GM23338 (cell line): Measurements from ENCODE around the gene SYNPO2. TPM values are rescaled to one million over a fixed set of nuclear protein-coding genes. Genes with fewer than 3 reads are reported as not detected.

Source experiments
- ATAC-seq: fragments of 200-7000 bp; cut with Tn5 transposase; 3 replicates; pipeline ENCODE4 v1.9.1; 2020
- DNase-seq: peaks from one replicate; pipeline ENCODE4 v3.0.0-alpha.2; 2015; ENCODE audit warnings: low spot score
- H2AFZ ChIP-seq: fragments of 200-600 bp; sonication (generic); 2 replicates; pipeline ENCODE4 v1.8.0; 2016; ENCODE audit warnings: antibody characterized with exemption, mild to moderate bottlenecking, moderate library complexity
- H3F3A ChIP-seq: fragments of 200-600 bp; sonication (generic); replicated peaks from 2 replicates; pipeline ENCODE4 v1.8.0; 2017; ENCODE audit warnings: antibody characterized with exemption, mixed run types, low read depth
- H3K27ac ChIP-seq: fragments of 200-600 bp; sonication (generic); 2 replicates; pipeline ENCODE4 v1.6.1; 2016; ENCODE audit warnings: low read depth
- H3K27me3 ChIP-seq: fragments of 200-600 bp; sonication (generic); 2 replicates; pipeline ENCODE4 v1.8.0; 2016; ENCODE audit warnings: mild to moderate bottlenecking, mixed run types, moderate library complexity; ENCODE audit not compliant: insufficient read depth
- H3K36me3 ChIP-seq: fragments of 200-600 bp; sonication (generic); 2 replicates; pipeline ENCODE4 v1.8.0; 2016; ENCODE audit warnings: mild to moderate bottlenecking; ENCODE audit not compliant: insufficient read depth
- H3K4me1 ChIP-seq: fragments of 200-600 bp; sonication (generic); 2 replicates; pipeline ENCODE4 v1.8.0; 2016; ENCODE audit warnings: mild to moderate bottlenecking, moderate library complexity; ENCODE audit not compliant: insufficient read depth
- H3K4me2 ChIP-seq: fragments of 200-600 bp; sonication (generic); 2 replicates; pipeline ENCODE4 v1.7.1; 2017; ENCODE audit warnings: mixed run types
- H3K4me3 ChIP-seq: fragments of 200-600 bp; sonication (generic); 2 replicates; pipeline ENCODE4 v1.6.1; 2016; ENCODE audit warnings: mixed run types
- H3K79me2 ChIP-seq: fragments of 200-600 bp; sonication (generic); replicated peaks from 2 replicates; pipeline ENCODE4 v1.8.0; 2017; ENCODE audit warnings: mild to moderate bottlenecking; ENCODE audit not compliant: insufficient read depth
- H3K9me2 ChIP-seq: fragments of 200-600 bp; sonication (generic); 2 replicates; pipeline ENCODE4 v1.8.0; 2017; ENCODE audit not compliant: insufficient read depth
- H4K20me1 ChIP-seq: fragments of 200-600 bp; sonication (generic); replicated peaks from 2 replicates; pipeline ENCODE4 v1.8.0; 2017; ENCODE audit warnings: mild to moderate bottlenecking; ENCODE audit not compliant: insufficient read depth
- H3K27ac Mint-ChIP-seq: 2 replicates; pipeline ENCODE4 v1.8.0; 2020; ENCODE audit warnings: inconsistent platforms, mild to moderate bottlenecking, moderate library complexity, mixed read lengths
- H3K27me3 Mint-ChIP-seq: 3 replicates; pipeline ENCODE4 v1.8.0; 2022; ENCODE audit warnings: low read depth, mild to moderate bottlenecking, moderate library complexity, mixed read lengths, inconsistent platforms; ENCODE audit not compliant: insufficient read depth, poor library complexity
- H3K36me3 Mint-ChIP-seq: 3 replicates; pipeline ENCODE4 v1.8.0; 2021; ENCODE audit warnings: low read depth, mild to moderate bottlenecking, inconsistent platforms, moderate library complexity, mixed read lengths
- H3K4me1 Mint-ChIP-seq: 3 replicates; pipeline ENCODE4 v1.8.0; 2020; ENCODE audit warnings: mild to moderate bottlenecking, inconsistent platforms, mixed read lengths
- H3K4me3 Mint-ChIP-seq: 3 replicates; pipeline ENCODE4 v1.8.0; 2021; ENCODE audit warnings: moderate library complexity, mild to moderate bottlenecking, inconsistent platforms, mixed read lengths
- H3K9me3 Mint-ChIP-seq: 3 replicates; pipeline ENCODE4 v1.8.0; 2020; ENCODE audit warnings: moderate library complexity, mild to moderate bottlenecking, inconsistent platforms, mixed read lengths
- EZH2 ChIP-seq: fragments of 200-600 bp; sonication (generic); IDR thresholded peaks from one replicate; pipeline ENCODE4 v1.8.0; 2017; ENCODE audit warnings: antibody characterized with exemption, mild to moderate bottlenecking, low read depth; ENCODE audit not compliant: unreplicated experiment
- EZH2phosphoT487 ChIP-seq: fragments of 200-600 bp; sonication (generic); IDR thresholded peaks from one replicate; pipeline ENCODE4 v1.8.1; 2018; ENCODE audit warnings: antibody characterized with exemption; ENCODE audit not compliant: unreplicated experiment
- JUNB ChIP-seq: IDR thresholded peaks from one replicate; pipeline ENCODE4 v1.6.1; 2016; ENCODE audit warnings: antibody characterized with exemption; ENCODE audit not compliant: unreplicated experiment
- NANOG ChIP-seq: IDR thresholded peaks from 2 replicates; pipeline ENCODE4 v1.6.1; 2016; ENCODE audit warnings: antibody characterized with exemption, borderline replicate concordance
- POLR2AphosphoS5 ChIP-seq: IDR thresholded peaks from 2 replicates; pipeline ENCODE4 v1.6.1; 2016; ENCODE audit warnings: antibody characterized with exemption, low read depth
- STAT1 ChIP-seq: IDR thresholded peaks from one replicate; pipeline ENCODE4 v1.6.1; 2016; ENCODE audit warnings: antibody characterized with exemption; ENCODE audit not compliant: unreplicated experiment
- ZNF114 ChIP-seq: fragments of 250-450 bp; sonication (Bioruptor Pico); IDR thresholded peaks from 2 replicates; pipeline ENCODE4 v1.5.0; 2020; ENCODE audit warnings: mild to moderate bottlenecking, moderate library complexity
- ZNF331 ChIP-seq: fragments of 250-450 bp; sonication (Bioruptor Pico); IDR thresholded peaks from 2 replicates; pipeline ENCODE4 v1.5.0; 2020; ENCODE audit warnings: low read depth, mild to moderate bottlenecking, moderate library complexity
- polyA plus RNA-seq: library from polyadenylated mRNA; unstranded; fragments of >200 nt; fragmentation: Nextera tagmentation; extraction: Ambion mirVana; gene quantifications from 2 replicates; pipeline ENCODE4 v1.2.1, GENCODE V29; 2016
- total RNA-seq: library from RNA; depleted of rRNA; stranded (reverse); fragments of >200 nt; shearing (Covaris generic); gene quantifications from 2 replicates; pipeline ENCODE4 v1.2.3, GENCODE V29; 2014
- TF ChIP-seq, protein P1 (sequence below): IDR thresholded peaks from 2 replicates; pipeline ENCODE4 v1.6.1; 2016; ENCODE audit warnings: antibody characterized with exemption
- TF ChIP-seq, protein P2 (sequence below): IDR thresholded peaks from one replicate; pipeline ENCODE4 v1.6.1; 2018; ENCODE audit warnings: antibody characterized with exemption; ENCODE audit not compliant: unreplicated experiment

Gene SYNPO2
- total and polyA plus RNA-seq, 2 experiments from 2014 or later, result 2.1 to 3.4 TPM

DNA sequence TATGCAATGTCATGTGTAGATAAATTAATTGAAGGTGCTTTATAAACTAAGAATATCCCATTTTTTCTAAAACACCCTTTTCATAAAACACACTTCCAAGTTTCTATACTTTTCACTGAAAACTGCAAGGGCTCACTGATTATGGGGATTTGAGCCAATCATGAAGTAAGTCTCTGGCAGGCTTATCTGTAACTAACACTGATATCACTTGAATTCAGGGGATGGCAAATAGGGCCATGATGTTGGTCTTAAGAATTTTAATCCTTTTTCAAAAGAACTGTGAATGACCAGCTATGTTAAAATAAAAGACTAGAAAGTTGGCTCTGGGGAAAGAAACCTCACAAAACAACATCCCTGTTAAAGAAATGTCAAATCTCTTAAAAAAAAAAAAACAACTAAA is 39.8 kb upstream of the SYNPO2 start (continued):
- TF ChIP-seq EZH2 (no peak), POLR2AphosphoS5 (no peak), JUNB (no peak), ZNF114 (CRISPR knock-in tag) (no peak), EZH2phosphoT487 (no peak), STAT1 (no peak), ZNF331 (CRISPR knock-in tag) (no peak), NANOG (no peak)
- TF ChIP-seq, protein P1, sequence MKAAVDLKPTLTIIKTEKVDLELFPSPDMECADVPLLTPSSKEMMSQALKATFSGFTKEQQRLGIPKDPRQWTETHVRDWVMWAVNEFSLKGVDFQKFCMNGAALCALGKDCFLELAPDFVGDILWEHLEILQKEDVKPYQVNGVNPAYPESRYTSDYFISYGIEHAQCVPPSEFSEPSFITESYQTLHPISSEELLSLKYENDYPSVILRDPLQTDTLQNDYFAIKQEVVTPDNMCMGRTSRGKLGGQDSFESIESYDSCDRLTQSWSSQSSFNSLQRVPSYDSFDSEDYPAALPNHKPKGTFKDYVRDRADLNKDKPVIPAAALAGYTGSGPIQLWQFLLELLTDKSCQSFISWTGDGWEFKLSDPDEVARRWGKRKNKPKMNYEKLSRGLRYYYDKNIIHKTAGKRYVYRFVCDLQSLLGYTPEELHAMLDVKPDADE, result no peak
- TF ChIP-seq, protein P2, sequence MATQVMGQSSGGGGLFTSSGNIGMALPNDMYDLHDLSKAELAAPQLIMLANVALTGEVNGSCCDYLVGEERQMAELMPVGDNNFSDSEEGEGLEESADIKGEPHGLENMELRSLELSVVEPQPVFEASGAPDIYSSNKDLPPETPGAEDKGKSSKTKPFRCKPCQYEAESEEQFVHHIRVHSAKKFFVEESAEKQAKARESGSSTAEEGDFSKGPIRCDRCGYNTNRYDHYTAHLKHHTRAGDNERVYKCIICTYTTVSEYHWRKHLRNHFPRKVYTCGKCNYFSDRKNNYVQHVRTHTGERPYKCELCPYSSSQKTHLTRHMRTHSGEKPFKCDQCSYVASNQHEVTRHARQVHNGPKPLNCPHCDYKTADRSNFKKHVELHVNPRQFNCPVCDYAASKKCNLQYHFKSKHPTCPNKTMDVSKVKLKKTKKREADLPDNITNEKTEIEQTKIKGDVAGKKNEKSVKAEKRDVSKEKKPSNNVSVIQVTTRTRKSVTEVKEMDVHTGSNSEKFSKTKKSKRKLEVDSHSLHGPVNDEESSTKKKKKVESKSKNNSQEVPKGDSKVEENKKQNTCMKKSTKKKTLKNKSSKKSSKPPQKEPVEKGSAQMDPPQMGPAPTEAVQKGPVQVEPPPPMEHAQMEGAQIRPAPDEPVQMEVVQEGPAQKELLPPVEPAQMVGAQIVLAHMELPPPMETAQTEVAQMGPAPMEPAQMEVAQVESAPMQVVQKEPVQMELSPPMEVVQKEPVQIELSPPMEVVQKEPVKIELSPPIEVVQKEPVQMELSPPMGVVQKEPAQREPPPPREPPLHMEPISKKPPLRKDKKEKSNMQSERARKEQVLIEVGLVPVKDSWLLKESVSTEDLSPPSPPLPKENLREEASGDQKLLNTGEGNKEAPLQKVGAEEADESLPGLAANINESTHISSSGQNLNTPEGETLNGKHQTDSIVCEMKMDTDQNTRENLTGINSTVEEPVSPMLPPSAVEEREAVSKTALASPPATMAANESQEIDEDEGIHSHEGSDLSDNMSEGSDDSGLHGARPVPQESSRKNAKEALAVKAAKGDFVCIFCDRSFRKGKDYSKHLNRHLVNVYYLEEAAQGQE, result no peak

DNA sequence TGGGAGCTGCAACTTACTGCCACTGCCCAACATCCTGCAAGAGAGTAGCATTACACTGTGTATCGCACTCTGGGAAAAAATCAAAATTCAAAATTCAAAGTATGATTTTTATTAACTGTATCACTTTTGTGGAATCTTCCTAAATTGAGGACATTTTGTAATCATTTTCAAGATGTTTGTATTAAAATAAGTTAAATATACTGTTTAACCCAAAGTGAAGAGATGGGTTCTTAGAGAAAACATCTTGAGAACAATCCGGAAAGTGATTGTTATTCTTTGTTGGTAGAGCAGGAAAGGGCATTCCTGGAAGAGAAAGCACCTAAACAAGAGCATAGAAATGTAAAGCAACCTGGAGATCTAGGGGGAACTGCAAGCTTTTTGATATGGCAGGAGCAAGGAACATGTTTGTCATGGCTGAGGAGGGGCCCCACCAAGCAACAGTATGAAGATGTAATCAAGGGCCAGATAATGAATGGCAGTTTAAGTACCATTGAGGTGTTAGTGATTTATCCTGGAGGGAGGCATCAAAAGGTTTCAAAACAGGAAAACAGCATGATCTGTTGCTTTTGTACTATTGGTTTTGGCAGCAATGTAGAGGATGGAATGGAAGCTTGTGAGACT is 38.7 kb upstream of the SYNPO2 start:
- Mint-ChIP-seq H3K36me3 (peaks cover 7% of the 10 kb centered on the region; the same call in 2 of the 3 replicates), H3K27me3 (peaks cover 3% of the 10 kb centered on the region), H3K27ac (peak overlapping the region; percentile 96), H3K4me3 (peak overlapping the region; percentile 87), H3K4me1 (peaks cover 55% of the 10 kb centered on the region), H3K9me3 (no peaks in the 10 kb centered on the region)
- Histone ChIP-seq H3K27ac (peak overlapping the region; percentile 83), H3F3A (peaks cover 5% of the 10 kb centered on the region; the same call in 1 of the 2 replicates), H3K4me1 (peaks cover 41% of the 10 kb centered on the region), H3K4me3 (peak overlapping the region; percentile 62), H3K36me3 (no peaks in the 10 kb centered on the region), H4K20me1 (no peaks in the 10 kb centered on the region), H2AFZ (no peak overlapping the region), H3K79me2 (peaks cover 19% of the 10 kb centered on the region), H3K27me3 (no peaks in the 10 kb centered on the region), H3K4me2 (peak overlapping the region; percentile 79), H3K9me2 (no peaks in the 10 kb centered on the region)
- ATAC-seq, result peak; percentile 93
- DNase-seq, result peak; percentile 82
- TF ChIP-seq, protein P2, result no peak
- TF ChIP-seq POLR2AphosphoS5 (no peak), ZNF114 (CRISPR knock-in tag) (peak; percentile 28; the same call in 1 of the 2 replicates), NANOG (peak; percentile 94)
